Esophagus squamous epithelium (tissue), 4 donors: ENCODE measurements around the gene APBA2.

Experiments
- CTCF ChIP-seq, 6 experiments: fragments of 450-650 bp in 4 of 6; fragments of 200-600 bp in 2 of 6; sonication (generic) in 2 of 6; IDR thresholded peaks; one replicate each; pipeline ENCODE4 v1.5.1; 2016 to 2019; ENCODE audit warnings: antibody characterized with exemption in 6 of 6, mild to moderate bottlenecking in 4 of 6, moderate library complexity in 4 of 6
- POLR2A ChIP-seq, 4 donors: fragments of 450-650 bp; IDR thresholded peaks; one replicate each; pipeline ENCODE4 v1.6.1; 2017; ENCODE audit warnings: antibody characterized with exemption in 4 of 4, mild to moderate bottlenecking in 4 of 4, moderate library complexity in 3 of 4

- no peak for TF ChIP-seq CTCF (IDR thresholded peaks at IDR 0.05)
- TF ChIP-seq POLR2A (IDR thresholded peaks at IDR 0.05): no peak
Measured at GRCh38 chr15:29114221-29115092, 228.7 kb downstream of the APBA2 start.
